Measurements from ENCODE around the gene TRAF7. TPM values are rescaled to one million over a fixed set of nuclear protein-coding genes. Genes with fewer than 3 reads are reported as not detected.

TRAF7 gene
- total RNA-seq, 1 donor from 2014 or later, result 47.4 TPM

- no peak for TF ChIP-seq CTCF (IDR thresholded peaks at IDR 0.05; ENCODE audit: insufficient read depth, low read length, severe bottlenecking)
- H3K36me3 ChIP-seq (ENCODE audit: control insufficient read depth, insufficient read depth, low read length), result peaks cover 16% of the 10 kb centered on the region
- FAIRE-seq (no peak), DNase-seq (ENCODE audit: low read depth) (no peak)
- no peak overlapping the region for H3K4me3 ChIP-seq (ENCODE audit: low read depth, low read length)
- H3K27me3 ChIP-seq (ENCODE audit: control insufficient read depth, insufficient read depth, low read length), result no peaks in the 10 kb centered on the region
Observed at GRCh38 chr16:2177561-2177960, 22.0 kb downstream of the TRAF7 start.

- TF ChIP-seq CTCF (IDR thresholded peaks at IDR 0.05; ENCODE audit: insufficient read depth, low read length, severe bottlenecking), result no peak
- FAIRE-seq (no peak), DNase-seq (ENCODE audit: low read depth) (no peak)
- Histone ChIP-seq H3K36me3 (ENCODE audit: control insufficient read depth, insufficient read depth, low read length) (peaks cover 13% of the 10 kb centered on the region), H3K27me3 (ENCODE audit: control insufficient read depth, insufficient read depth, low read length) (no peaks in the 10 kb centered on the region), H3K4me3 (ENCODE audit: low read depth, low read length) (no peak overlapping the region)
Observed at GRCh38 chr16:2178321-2179106, 22.9 kb downstream of the TRAF7 start.

GRCh38 chr16:2179107-2179501 is 23.5 kb downstream of the TRAF7 start:
- peaks cover 9% of the 10 kb centered on the region for H3K36me3 ChIP-seq (ENCODE audit: control insufficient read depth, insufficient read depth, low read length)
- no peaks in the 10 kb centered on the region for H3K27me3 ChIP-seq (ENCODE audit: control insufficient read depth, insufficient read depth, low read length)
- FAIRE-seq (no peak), DNase-seq (ENCODE audit: low read depth) (no peak)
- TF ChIP-seq CTCF (IDR thresholded peaks at IDR 0.05; ENCODE audit: insufficient read depth, low read length, severe bottlenecking), result no peak
- H3K4me3 ChIP-seq (ENCODE audit: low read depth, low read length), result no peak overlapping the region

- no peak for FAIRE-seq
- no peak for TF ChIP-seq CTCF (IDR thresholded peaks at IDR 0.05; ENCODE audit: insufficient read depth, low read length, severe bottlenecking)
- no peak for DNase-seq (ENCODE audit: low read depth)
- Histone ChIP-seq H3K4me3 (ENCODE audit: low read depth, low read length) (no peak overlapping the region), H3K27me3 (ENCODE audit: control insufficient read depth, insufficient read depth, low read length) (no peaks in the 10 kb centered on the region), H3K36me3 (ENCODE audit: control insufficient read depth, insufficient read depth, low read length) (peaks cover 8% of the 10 kb centered on the region)
Observed at GRCh38 chr16:2179576-2179975, 24.0 kb downstream of the TRAF7 start.

- FAIRE-seq, result no peak
- Histone ChIP-seq H3K27me3 (ENCODE audit: control insufficient read depth, insufficient read depth, low read length) (no peaks in the 10 kb centered on the region), H3K4me3 (ENCODE audit: low read depth, low read length) (no peak overlapping the region), H3K36me3 (ENCODE audit: control insufficient read depth, insufficient read depth, low read length) (peaks cover 5% of the 10 kb centered on the region)
- no peak for DNase-seq (ENCODE audit: low read depth)
- TF ChIP-seq CTCF (IDR thresholded peaks at IDR 0.05; ENCODE audit: insufficient read depth, low read length, severe bottlenecking), result no peak
Observed at GRCh38 chr16:2180461-2180860, 24.9 kb downstream of the TRAF7 start.
